Gastrocnemius medialis (tissue), 4 donors: Measurements from ENCODE around the gene FCER2. TPM values are rescaled to one million over a fixed set of nuclear protein-coding genes. Genes with fewer than 3 reads are reported as not detected.

Experiments
- ATAC-seq, 2 donors: fragments of 150-250 bp; one replicate each; pipeline ENCODE4 v1.9.1; 2016
- DNase-seq, 2 donors: peaks; one replicate each; pipeline ENCODE4 v3.0.0-alpha.2; 2019
- H3K27ac ChIP-seq, 4 donors: fragments of 200-600 bp; sonication (generic); 1 replicate in 1 of 4; 2 replicates in 3 of 4; pipeline ENCODE4 v1.5.1; 2016 to 2018; ENCODE audit warnings: mild to moderate bottlenecking in 2 of 4, moderate library complexity in 1 of 4
- H3K27me3 ChIP-seq, 3 donors: fragments of 200-600 bp; sonication (generic) in 2 of 3; 1 replicate in 1 of 3; 2 replicates in 2 of 3; pipeline versions ENCODE4 v1.5.1 to v1.6.0; 2016 to 2019; ENCODE audit warnings: mild to moderate bottlenecking in 1 of 3, moderate library complexity in 1 of 3
- H3K36me3 ChIP-seq, 2 donors: fragments of 200-600 bp; sonication (generic) in 1 of 2; one replicate each; pipeline ENCODE4 v1.5.1; 2017 to 2018
- H3K4me1 ChIP-seq, 2 donors: fragments of 200-600 bp; sonication (generic) in 1 of 2; one replicate each; pipeline ENCODE4 v1.5.1; 2016 to 2017; ENCODE audit warnings: mild to moderate bottlenecking in 2 of 2
- H3K4me3 ChIP-seq, 4 donors: fragments of 200-600 bp; sonication (generic) in 3 of 4; 1 replicate in 1 of 4; 2 replicates in 3 of 4; pipeline ENCODE4 v1.5.1; 2016 to 2019; ENCODE audit warnings: mild to moderate bottlenecking in 2 of 4
- H3K9me3 ChIP-seq, 3 donors: fragments of 200-600 bp; sonication (generic) in 2 of 3; 1 replicate in 1 of 3; 2 replicates in 2 of 3; pipeline ENCODE4 v1.5.1; 2016 to 2019
- CTCF ChIP-seq, 5 experiments: fragments of 450-650 bp in 3 of 5; fragments of 200-600 bp in 2 of 5; sonication (generic) in 2 of 5; IDR thresholded peaks in 4 of 5; conservative IDR thresholded peaks in 1 of 5; 1 replicate in 4 of 5; 2 replicates in 1 of 5; pipeline ENCODE4 v1.5.1; 2016 to 2019; ENCODE audit warnings: antibody characterized with exemption in 5 of 5, mild to moderate bottlenecking in 3 of 5, moderate library complexity in 3 of 5
- POLR2A ChIP-seq, 2 donors: fragments of 450-650 bp; IDR thresholded peaks; one replicate each; pipeline ENCODE4 v1.6.1; 2017; ENCODE audit warnings: antibody characterized with exemption in 2 of 2, mild to moderate bottlenecking in 2 of 2, moderate library complexity in 2 of 2
- in situ Hi-C, 4 donors: fragments of 200-750 bp; cut with MboI; loops; one replicate each; pipeline versions ENCODE4 v1.15.0 to v1.8.0; 2017; ENCODE audit warnings: low sequenced_read_pairs in 4 of 4
- intact Hi-C: fragments of 100-400 bp; cut with DNase I; formaldehyde crosslinking; loops from one replicate; pipeline ENCODE4 v1.15.1; 2023; ENCODE audit warnings: low total_unique reads
- total RNA-seq, 4 donors: library from RNA; depleted of rRNA; stranded (reverse); fragments of >200 nt; gene quantifications; one replicate each; pipeline versions ENCODE4 v1.1.0 to v1.2.3, GENCODE V29; 2016

FCER2 gene
- total RNA-seq, 4 donors from 2014 or later, result not detected

- TF ChIP-seq CTCF (IDR thresholded peaks at IDR 0.05 in 4 of 5, conservative IDR thresholded peaks at IDR 0.05 in 1 of 5) (no peak), POLR2A (IDR thresholded peaks at IDR 0.05) (no peak)
- H3K4me3 ChIP-seq, result peak overlapping the region; percentile 91 to 100 (median 94)
- no peak for DNase-seq
- H3K9me3 ChIP-seq, result no peaks in the 10 kb centered on the region
- peaks cover 4 to 9% of the 10 kb centered on the region in 2 donors for H3K4me1 ChIP-seq
- in situ Hi-C loops (loop anchor here in 2 of 4 donors (5.0 to 10.0 kb wide), 2 partner anchors 108 to 115 kb away; no protein-coding TSS in a partner anchor), intact Hi-C loops (loop anchor here (1.0 to 10.0 kb wide), 5 partner anchors 28 to 325 kb away; partner anchors contain the start of genes PET100 and XAB2)
- peaks cover 0 to 22% of the 10 kb centered on the region in 2 donors for H3K36me3 ChIP-seq
- H3K27ac ChIP-seq, result peak overlapping the region in 3 of 4 donors; percentile 8 to 94 (median 93)
- no peak for ATAC-seq
- H3K27me3 ChIP-seq, result peaks cover 0 to 11% (median 0%) of the 10 kb centered on the region in 3 donors
These were observed 21.9 kb downstream of the FCER2 start for GRCh38 chr19:7679771-7680605.

- peaks cover 0 to 11% (median 0%) of the 10 kb centered on the region in 3 donors for H3K27me3 ChIP-seq
- DNase-seq, result no peak
- no peak overlapping the region for H3K27ac ChIP-seq
These were observed 22.8 kb downstream of the FCER2 start for GRCh38 chr19:7678971-7679751.

GRCh38 chr19:7677669-7678311, 24.1 kb downstream of the FCER2 start:
- Histone ChIP-seq H3K9me3 (no peaks in the 10 kb centered on the region), H3K4me1 (peaks cover 4 to 9% of the 10 kb centered on the region in 2 donors), H3K27ac (no peak overlapping the region), H3K27me3 (peaks cover 0 to 13% (median 5%) of the 10 kb centered on the region in 3 donors), H3K4me3 (no peak overlapping the region), H3K36me3 (peaks cover 0 to 4% of the 10 kb centered on the region in 2 donors)
- ATAC-seq (no peak), DNase-seq (no peak)
- TF ChIP-seq POLR2A (IDR thresholded peaks at IDR 0.05), result no peak
- TF ChIP-seq CTCF (IDR thresholded peaks at IDR 0.05 in 4 of 5, conservative IDR thresholded peaks at IDR 0.05 in 1 of 5), result no peak
- intact Hi-C loops, result no loop called here
- in situ Hi-C loops, result loop anchor here in 1 of 4 donors (10.0 kb wide), 1 partner anchor 113 kb away; no protein-coding TSS in a partner anchor

More at GRCh38 chr19:7678971-7679751, 22.8 kb downstream of the FCER2 start:
- Histone ChIP-seq H3K4me1 (peaks cover 4 to 9% of the 10 kb centered on the region in 2 donors), H3K4me3 (no peak overlapping the region), H3K9me3 (no peaks in the 10 kb centered on the region), H3K36me3 (peaks cover 0 to 18% of the 10 kb centered on the region in 2 donors)
- no peak for ATAC-seq
- intact Hi-C loops (no loop called here), in situ Hi-C loops (loop anchor here in 1 of 4 donors (10.0 kb wide), 1 partner anchor 114 kb away; no protein-coding TSS in a partner anchor)
- TF ChIP-seq CTCF (IDR thresholded peaks at IDR 0.05 in 4 of 5, conservative IDR thresholded peaks at IDR 0.05 in 1 of 5) (no peak), POLR2A (IDR thresholded peaks at IDR 0.05) (no peak)

- H3K4me1 ChIP-seq, result peaks cover 3 to 7% of the 10 kb centered on the region in 2 donors
- H3K9me3 ChIP-seq, result no peaks in the 10 kb centered on the region
- peaks cover 3 to 15% (median 14%) of the 10 kb centered on the region in 3 donors for H3K27me3 ChIP-seq
- H3K27ac ChIP-seq, result no peak within 1 kb of the TSS
- ATAC-seq (no peak), DNase-seq (no peak)
- no peak within 1 kb of the TSS for H3K4me3 ChIP-seq
- intact Hi-C loops, result no loop called here
- no peaks in the 10 kb centered on the region for H3K36me3 ChIP-seq
- TF ChIP-seq CTCF (IDR thresholded peaks at IDR 0.05 in 4 of 5, conservative IDR thresholded peaks at IDR 0.05 in 1 of 5) (no peak), POLR2A (IDR thresholded peaks at IDR 0.05) (no peak)
- in situ Hi-C loops, result loop anchor here in 1 of 4 donors (10.0 kb wide), 1 partner anchor 112 kb away; no protein-coding TSS in a partner anchor
These were observed 25.1 kb downstream of the FCER2 start, which contains the start of gene MCEMP1 for GRCh38 chr19:7676854-7677253. MCEMP1 (plus strand) TSS chr19:7677090; CDS start chr19:7677121, 31 bp downstream.
